ENCODE measurements around the gene ANGEL2.
"Not testable (repeated sequence)": the region's sequence is repeated elsewhere in the genome, so short reads cannot be mapped to it uniquely, and the experiment has no call there.

DNA sequence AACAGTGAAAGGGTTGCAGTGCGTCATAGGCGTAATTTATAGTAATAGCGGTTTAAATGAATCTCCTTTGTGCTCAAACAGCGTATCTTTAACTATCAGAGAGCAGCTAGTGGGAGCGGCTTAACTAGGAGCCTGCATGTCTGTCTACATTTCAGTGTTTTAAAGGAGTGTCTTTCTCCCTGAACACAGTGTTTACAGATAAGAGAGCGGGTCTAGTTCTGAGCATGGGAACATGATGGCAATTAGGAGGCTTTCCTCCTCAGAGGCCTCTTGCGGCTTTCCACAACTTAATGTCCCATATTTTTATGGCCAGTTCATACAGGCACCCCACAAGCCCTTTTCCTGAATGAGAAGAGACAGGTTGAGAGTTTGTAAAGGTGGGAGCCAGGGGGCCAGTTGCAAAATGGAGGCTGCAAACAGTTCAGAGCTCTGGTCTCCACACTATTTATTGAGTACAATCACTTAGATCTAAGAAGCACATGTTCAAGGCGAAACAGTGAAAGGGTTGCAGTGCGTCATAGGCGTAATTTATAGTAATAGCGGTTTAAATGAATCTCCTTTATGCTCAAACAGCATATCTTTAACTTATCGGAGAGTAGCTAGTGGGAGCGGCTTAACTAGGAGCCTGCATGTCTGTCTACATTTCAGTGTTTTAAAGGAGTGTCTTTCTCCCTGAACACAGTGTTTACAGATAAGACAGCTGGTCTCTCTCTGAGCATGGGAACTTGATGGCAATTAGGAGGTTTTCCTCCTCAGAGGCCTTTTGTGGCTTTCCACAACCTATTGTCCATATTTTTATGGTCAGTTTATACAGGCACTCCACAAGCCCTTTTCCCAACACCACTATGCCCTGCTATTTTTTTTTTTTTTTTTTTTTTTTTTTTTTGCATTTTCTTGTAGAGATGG lies 29.9 kb upstream of the ANGEL2 start:
- TF ChIP-seq, protein P1, sequence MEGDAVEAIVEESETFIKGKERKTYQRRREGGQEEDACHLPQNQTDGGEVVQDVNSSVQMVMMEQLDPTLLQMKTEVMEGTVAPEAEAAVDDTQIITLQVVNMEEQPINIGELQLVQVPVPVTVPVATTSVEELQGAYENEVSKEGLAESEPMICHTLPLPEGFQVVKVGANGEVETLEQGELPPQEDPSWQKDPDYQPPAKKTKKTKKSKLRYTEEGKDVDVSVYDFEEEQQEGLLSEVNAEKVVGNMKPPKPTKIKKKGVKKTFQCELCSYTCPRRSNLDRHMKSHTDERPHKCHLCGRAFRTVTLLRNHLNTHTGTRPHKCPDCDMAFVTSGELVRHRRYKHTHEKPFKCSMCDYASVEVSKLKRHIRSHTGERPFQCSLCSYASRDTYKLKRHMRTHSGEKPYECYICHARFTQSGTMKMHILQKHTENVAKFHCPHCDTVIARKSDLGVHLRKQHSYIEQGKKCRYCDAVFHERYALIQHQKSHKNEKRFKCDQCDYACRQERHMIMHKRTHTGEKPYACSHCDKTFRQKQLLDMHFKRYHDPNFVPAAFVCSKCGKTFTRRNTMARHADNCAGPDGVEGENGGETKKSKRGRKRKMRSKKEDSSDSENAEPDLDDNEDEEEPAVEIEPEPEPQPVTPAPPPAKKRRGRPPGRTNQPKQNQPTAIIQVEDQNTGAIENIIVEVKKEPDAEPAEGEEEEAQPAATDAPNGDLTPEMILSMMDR (IDR thresholded peaks at IDR 0.05; ENCODE audit: insufficient read depth, low read length, poor library complexity, severe bottlenecking): not testable (repeated sequence)
- not testable (repeated sequence) for TF ChIP-seq EZH2phosphoT487 (conservative IDR thresholded peaks at IDR 0.05; ENCODE audit: low read length)
